ENCODE data around the gene SUV39H1. TPM values are rescaled to one million over a fixed set of nuclear protein-coding genes. Genes with fewer than 3 reads are reported as not detected.

SUV39H1 gene
- total and polyA plus RNA-seq, 2 donors from 2014 or later = 2.8 to 5.0 TPM

- H3K36me3 ChIP-seq (ENCODE audit: control insufficient read depth in 2 of 3, insufficient read depth in 3 of 3, low read length in 3 of 3) = no peaks in the 10 kb centered on the region
- H3K9ac ChIP-seq (ENCODE audit: low read length in 3 of 3) = no peak overlapping the region
- FAIRE-seq = no peak
- no peak for TF ChIP-seq CTCF (IDR thresholded peaks at IDR 0.05; ENCODE audit: borderline replicate concordance, extremely low read depth, insufficient read depth)
- no peaks in the 10 kb centered on the region for H3K9me3 ChIP-seq (ENCODE audit: control insufficient read depth in 2 of 3, insufficient read depth in 1 of 3, low read length in 3 of 3)
- H3K27me3 ChIP-seq (ENCODE audit: control insufficient read depth, insufficient read depth, low read length) = no peaks in the 10 kb centered on the region
- no peak overlapping the region for H3K27ac ChIP-seq (ENCODE audit: low read depth in 2 of 2, low read length in 2 of 2)
- intact Hi-C loops (cut with DNase I) = no loop called here
- H3K4me3 ChIP-seq (ENCODE audit: low read length in 3 of 3) = no peak overlapping the region
- no peaks in the 10 kb centered on the region for H3K4me1 ChIP-seq (ENCODE audit: control insufficient read depth in 2 of 3, insufficient read depth in 2 of 3, low read depth in 1 of 3, low read length in 3 of 3)
- no peak for DNase-seq
Observed at GRCh38 chrX:48745222-48745621, 48.7 kb downstream of the SUV39H1 start.

DNA sequence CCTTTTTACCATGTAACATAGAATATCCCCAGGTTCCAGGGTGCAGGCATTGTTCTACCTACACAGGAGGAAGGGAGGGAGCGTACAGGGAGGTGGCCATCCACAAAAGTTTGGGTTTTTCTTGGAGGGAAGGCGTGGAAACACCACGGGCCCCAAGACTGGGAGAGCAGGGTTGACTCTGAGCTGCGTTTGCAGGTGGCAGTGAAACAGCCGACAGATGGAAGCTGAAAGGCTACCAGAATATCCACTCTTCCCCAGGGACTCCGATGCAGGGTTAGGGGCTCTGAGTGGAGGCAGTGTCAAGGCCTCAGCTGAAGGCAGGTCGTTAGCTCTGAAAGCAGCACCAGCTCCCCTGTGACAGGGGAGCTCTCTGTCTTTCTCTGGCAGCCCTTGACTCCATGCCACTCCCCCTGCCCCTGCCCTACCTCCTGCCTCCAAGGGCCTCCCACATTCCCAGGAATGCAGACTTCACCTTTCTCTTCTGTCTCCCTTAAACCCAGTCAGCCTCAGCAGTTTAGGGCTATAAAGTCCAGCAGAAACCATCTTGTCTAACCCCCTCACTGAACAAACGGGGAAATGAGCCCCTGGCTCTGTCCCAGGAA is 51.0 kb downstream of the SUV39H1 start:
- intact Hi-C loops (cut with DNase I) = no loop called here
- Histone ChIP-seq H3K36me3 (ENCODE audit: control insufficient read depth in 2 of 3, insufficient read depth in 3 of 3, low read length in 3 of 3) (no peaks in the 10 kb centered on the region), H3K9ac (ENCODE audit: low read length in 3 of 3) (no peak overlapping the region), H3K4me3 (ENCODE audit: low read length in 3 of 3) (no peak overlapping the region), H3K27ac (ENCODE audit: low read depth in 2 of 2, low read length in 2 of 2) (no peak overlapping the region), H3K27me3 (ENCODE audit: control insufficient read depth, insufficient read depth, low read length) (no peaks in the 10 kb centered on the region), H3K9me3 (ENCODE audit: control insufficient read depth in 2 of 3, insufficient read depth in 1 of 3, low read length in 3 of 3) (no peaks in the 10 kb centered on the region), H3K4me1 (ENCODE audit: control insufficient read depth in 2 of 3, insufficient read depth in 2 of 3, low read depth in 1 of 3, low read length in 3 of 3) (no peaks in the 10 kb centered on the region)
- TF ChIP-seq CTCF (IDR thresholded peaks at IDR 0.05; ENCODE audit: borderline replicate concordance, extremely low read depth, insufficient read depth) = no peak
- FAIRE-seq = no peak
- peak in 2 of 5 donors; percentile 15 to 35 for DNase-seq

GRCh38 chrX:48749182-48749581 is 52.6 kb downstream of the SUV39H1 start:
- FAIRE-seq (no peak), DNase-seq (no peak)
- no peaks in the 10 kb centered on the region for H3K9me3 ChIP-seq (ENCODE audit: control insufficient read depth in 2 of 3, insufficient read depth in 1 of 3, low read length in 3 of 3)
- TF ChIP-seq CTCF (IDR thresholded peaks at IDR 0.05; ENCODE audit: borderline replicate concordance, extremely low read depth, insufficient read depth) = no peak
- H3K4me1 ChIP-seq (ENCODE audit: control insufficient read depth in 2 of 3, insufficient read depth in 2 of 3, low read depth in 1 of 3, low read length in 3 of 3) = no peaks in the 10 kb centered on the region
- H3K9ac ChIP-seq (ENCODE audit: low read length in 3 of 3) = no peak overlapping the region
- intact Hi-C loops (cut with DNase I) = no loop called here
- H3K36me3 ChIP-seq (ENCODE audit: control insufficient read depth in 2 of 3, insufficient read depth in 3 of 3, low read length in 3 of 3) = no peaks in the 10 kb centered on the region
- no peak overlapping the region for H3K27ac ChIP-seq (ENCODE audit: low read depth in 2 of 2, low read length in 2 of 2)
- no peak overlapping the region for H3K4me3 ChIP-seq (ENCODE audit: low read length in 3 of 3)
- H3K27me3 ChIP-seq (ENCODE audit: control insufficient read depth, insufficient read depth, low read length) = no peaks in the 10 kb centered on the region

GRCh38 chrX:48751343-48751742 is 54.8 kb downstream of the SUV39H1 start:
- Histone ChIP-seq H3K4me1 (ENCODE audit: control insufficient read depth in 2 of 3, insufficient read depth in 2 of 3, low read depth in 1 of 3, low read length in 3 of 3) (no peaks in the 10 kb centered on the region), H3K9me3 (ENCODE audit: control insufficient read depth in 2 of 3, insufficient read depth in 1 of 3, low read length in 3 of 3) (no peaks in the 10 kb centered on the region), H3K27ac (ENCODE audit: low read depth in 2 of 2, low read length in 2 of 2) (no peak overlapping the region), H3K4me3 (ENCODE audit: low read length in 3 of 3) (no peak overlapping the region), H3K9ac (ENCODE audit: low read length in 3 of 3) (no peak overlapping the region), H3K27me3 (ENCODE audit: control insufficient read depth, insufficient read depth, low read length) (no peaks in the 10 kb centered on the region), H3K36me3 (ENCODE audit: control insufficient read depth in 2 of 3, insufficient read depth in 3 of 3, low read length in 3 of 3) (no peaks in the 10 kb centered on the region)
- intact Hi-C loops (cut with DNase I) = no loop called here
- no peak for TF ChIP-seq CTCF (IDR thresholded peaks at IDR 0.05; ENCODE audit: borderline replicate concordance, extremely low read depth, insufficient read depth)
- DNase-seq (no peak), FAIRE-seq (no peak)
